Activated B cell treated with CpG ODN at 0.5 μM for 24 hours (primary cell): ENCODE measurements around the gene TSPEAR. TPM values are rescaled to one million over a fixed set of nuclear protein-coding genes. Genes with fewer than 3 reads are reported as not detected.

Experiments used
- ATAC-seq: fragments of 200-7000 bp; cut with Tn5 transposase; one replicate; pipeline ENCODE4 v1.10.0; 2021; ENCODE audit warnings: low read depth, mild to moderate bottlenecking, moderate library complexity
- CTCF ChIA-PET: fragments of 350-600 bp; sonication (Branson Sonifier 250); formaldehyde crosslinking; loops from one replicate; lab custom pipeline; 2021; ENCODE audit warnings: antibody characterized with exemption; lab: Charles Lee
- POLR2A ChIA-PET: fragments of 350-600 bp; sonication (Branson Sonifier 250); formaldehyde crosslinking; loops from one replicate; lab custom pipeline; 2021; ENCODE audit warnings: antibody characterized with exemption; lab: Charles Lee
- DNase-seq: peaks from one replicate; pipeline ENCODE4 v3.0.0; 2022
- H3K27ac Mint-ChIP-seq: one replicate; pipeline ENCODE4 v1.8.0; 2020; ENCODE audit warnings: mixed read lengths
- H3K27me3 Mint-ChIP-seq: one replicate; pipeline ENCODE4 v1.8.0; 2021; ENCODE audit warnings: mixed read lengths
- H3K36me3 Mint-ChIP-seq: one replicate; pipeline ENCODE4 v1.8.0; 2021; ENCODE audit warnings: low read depth, mixed read lengths
- H3K4me1 Mint-ChIP-seq: one replicate; pipeline ENCODE4 v1.8.0; 2021; ENCODE audit warnings: mixed read lengths
- H3K4me3 Mint-ChIP-seq: one replicate; pipeline ENCODE4 v1.8.0; 2020; ENCODE audit warnings: mild to moderate bottlenecking, mixed read lengths
- H3K9me3 Mint-ChIP-seq: one replicate; pipeline ENCODE4 v1.8.0; 2020; ENCODE audit warnings: mixed read lengths
- CTCF ChIP-seq: fragments of 200-600 bp; IDR thresholded peaks from one replicate; pipeline ENCODE4 v1.8.0; 2022; ENCODE audit warnings: antibody characterized with exemption, mild to moderate bottlenecking
- intact Hi-C: fragments of 100-400 bp; cut with micrococcal nuclease; formaldehyde crosslinking; loops from one replicate; pipeline ENCODE4 v1.15.1; 2024
- total RNA-seq: library from RNA; stranded (reverse); gene quantifications from 2 replicates; pipeline ENCODE4 v1.2.3, GENCODE V29; 2022

TSPEAR gene
- total RNA-seq, 1 donor from 2014 or later = not detected

DNA sequence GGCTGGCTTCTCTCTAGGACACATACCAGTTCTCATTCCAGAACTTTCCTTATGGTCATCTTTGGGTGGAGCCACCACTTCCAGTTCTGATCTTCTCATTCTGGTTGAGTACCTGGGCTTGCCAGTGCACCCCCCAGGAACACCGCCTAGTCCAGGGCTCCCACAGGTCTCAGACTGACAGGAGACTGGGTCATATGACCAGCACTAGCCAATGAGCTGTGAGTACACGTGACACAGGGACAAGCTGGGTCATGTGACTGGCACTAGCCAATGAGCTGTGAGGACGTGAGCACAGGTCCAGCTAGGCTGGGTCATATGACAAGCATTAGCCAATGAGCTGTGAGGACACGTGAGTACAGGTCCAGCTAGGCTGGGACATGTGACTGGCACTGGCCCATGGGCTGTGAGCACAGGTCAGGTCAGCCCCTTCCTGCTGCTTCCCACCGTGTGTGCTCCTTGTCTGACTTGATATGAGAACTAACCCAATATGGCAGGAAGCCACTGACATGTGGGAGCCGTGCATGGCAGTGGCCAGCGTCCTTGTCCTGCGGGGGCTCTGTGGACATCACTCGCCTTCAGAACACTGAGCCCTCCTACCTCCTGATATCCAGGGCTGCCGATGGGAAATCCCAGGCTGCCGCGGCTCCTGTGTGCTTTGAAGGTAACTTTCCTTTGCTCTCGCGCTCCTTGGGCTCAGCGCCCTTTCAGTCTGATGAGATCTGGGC, 194.0 kb downstream of the TSPEAR start:
- DNase-seq = no peak
- Mint-ChIP-seq H3K36me3 (no peaks in the 10 kb centered on the region), H3K27ac (no peak overlapping the region), H3K4me3 (no peak overlapping the region), H3K27me3 (no peaks in the 10 kb centered on the region), H3K4me1 (no peaks in the 10 kb centered on the region), H3K9me3 (no peaks in the 10 kb centered on the region)
- intact Hi-C loops = loop anchor here (10.0 kb wide), 1 partner anchor 357 kb away; the partner anchor contains the start of gene PTTG1IP
- ChIA-PET POLR2A (no interaction called here), CTCF (no interaction called here)
- no peak for ATAC-seq
- no peak for TF ChIP-seq CTCF

DNA sequence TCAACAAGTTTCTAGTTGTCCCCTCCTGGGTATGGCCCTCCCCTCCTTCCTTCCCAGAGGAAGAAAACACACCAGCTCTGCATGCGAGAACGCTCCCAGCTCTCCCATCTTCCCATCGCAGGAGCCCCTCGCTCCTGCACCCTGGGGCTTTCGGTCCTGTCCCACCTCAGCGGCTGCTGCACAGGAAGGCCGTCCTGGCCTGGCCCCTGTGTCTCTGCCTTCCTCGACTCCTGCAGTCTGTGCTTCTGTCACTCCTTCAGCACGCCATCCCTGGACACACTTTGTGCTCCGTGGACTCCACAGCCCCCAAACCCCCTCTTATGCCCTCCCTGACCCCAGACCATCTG, 194.6 kb downstream of the TSPEAR start:
- CTCF ChIA-PET = no interaction called here
- DNase-seq (no peak), ATAC-seq (no peak)
- Mint-ChIP-seq H3K36me3 (no peaks in the 10 kb centered on the region), H3K9me3 (no peaks in the 10 kb centered on the region), H3K4me3 (no peak overlapping the region), H3K4me1 (no peaks in the 10 kb centered on the region), H3K27ac (no peak overlapping the region), H3K27me3 (no peaks in the 10 kb centered on the region)
- POLR2A ChIA-PET = no interaction called here
- no peak for TF ChIP-seq CTCF
- intact Hi-C loops = loop anchor here (10.0 kb wide), 1 partner anchor 358 kb away; the partner anchor contains the start of gene PTTG1IP

DNA sequence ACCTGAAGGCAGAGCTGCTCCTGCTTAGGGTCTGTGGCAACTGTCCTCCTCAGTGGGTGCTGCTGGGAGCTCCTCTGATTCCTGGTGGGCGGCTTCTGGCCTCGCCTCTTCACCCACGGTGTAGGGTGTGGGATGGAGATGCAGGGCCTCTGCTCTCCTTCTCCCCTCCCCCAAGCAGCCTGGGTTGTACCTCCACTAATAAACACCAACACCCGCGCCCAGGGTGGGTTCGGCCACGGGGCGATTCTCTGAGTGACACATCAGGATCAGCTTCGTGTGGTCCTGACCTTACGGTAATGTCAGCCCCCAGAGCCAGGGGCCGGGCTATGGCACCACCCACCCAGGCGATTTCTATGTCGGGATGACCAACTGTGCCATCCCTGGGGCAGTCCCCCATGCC, 195.0 kb downstream of the TSPEAR start:
- Mint-ChIP-seq H3K27ac (no peak overlapping the region), H3K4me3 (no peak overlapping the region), H3K9me3 (no peaks in the 10 kb centered on the region), H3K27me3 (no peaks in the 10 kb centered on the region), H3K36me3 (no peaks in the 10 kb centered on the region), H3K4me1 (no peaks in the 10 kb centered on the region)
- DNase-seq (no peak), ATAC-seq (no peak)
- POLR2A ChIA-PET = no interaction called here
- TF ChIP-seq CTCF = no peak
- intact Hi-C loops = loop anchor here (10.0 kb wide), 1 partner anchor 358 kb away; the partner anchor contains the start of gene PTTG1IP
- CTCF ChIA-PET = interaction anchor here (1.4 kb wide), 1 partner anchor 277 kb away, joined by 3 read pairs; no protein-coding TSS in a partner anchor

DNA sequence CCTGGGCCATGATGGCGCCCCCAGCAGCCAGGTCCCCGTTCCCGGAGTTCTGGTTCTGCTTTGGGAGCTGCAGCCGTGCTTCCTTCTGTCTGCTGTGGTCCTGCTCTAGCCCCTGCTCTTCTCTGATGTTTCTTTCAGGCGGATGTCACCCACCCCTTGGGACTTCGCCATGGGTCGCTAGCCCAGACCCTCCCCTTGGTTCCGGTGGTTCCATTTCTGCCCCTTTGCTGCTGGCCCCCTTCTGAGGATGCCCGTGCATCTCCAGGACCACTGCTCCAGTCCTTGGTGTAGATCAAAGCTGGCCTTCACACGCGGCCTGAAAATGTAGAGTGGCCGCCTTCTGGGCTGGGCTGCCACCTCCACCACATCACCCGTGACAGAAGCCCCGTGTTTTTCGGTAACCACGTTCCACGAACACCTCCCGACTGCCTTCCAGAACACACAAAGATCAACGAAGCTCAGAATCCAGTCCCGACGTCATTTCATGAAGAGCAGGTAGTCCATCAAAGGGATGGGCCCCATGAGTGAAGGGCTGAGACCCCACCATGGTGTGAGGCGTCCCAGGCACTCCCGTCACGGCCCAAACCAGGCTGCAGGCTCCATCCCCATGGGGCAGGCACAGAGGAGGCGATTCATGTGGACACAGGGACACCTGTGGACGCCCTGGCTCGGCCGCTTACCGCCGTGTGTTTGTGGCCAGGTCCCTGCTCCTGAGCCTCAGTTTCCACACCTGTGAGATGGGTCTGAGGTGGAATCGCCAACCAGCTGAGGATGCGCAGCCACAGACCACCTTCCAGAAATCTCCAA, 195.8 kb downstream of the TSPEAR start:
- no peak overlapping the region for H3K27ac Mint-ChIP-seq
- intact Hi-C loops = loop anchor here (10.0 kb wide), 1 partner anchor 359 kb away; the partner anchor contains the start of gene PTTG1IP
- H3K9me3 Mint-ChIP-seq = no peaks in the 10 kb centered on the region
- no peak for DNase-seq
- ChIA-PET CTCF (interaction anchor here (1.4 kb wide), 1 partner anchor 278 kb away, joined by 3 read pairs; no protein-coding TSS in a partner anchor), POLR2A (no interaction called here)
- no peak for ATAC-seq
- H3K4me1 Mint-ChIP-seq = no peaks in the 10 kb centered on the region
- H3K27me3 Mint-ChIP-seq = no peaks in the 10 kb centered on the region
- no peak overlapping the region for H3K4me3 Mint-ChIP-seq
- TF ChIP-seq CTCF = no peak
- H3K36me3 Mint-ChIP-seq = no peaks in the 10 kb centered on the region
